Activated CD4-positive, alpha-beta T cell treated with anti-CD3 and anti-CD28 coated beads for 48 hours (primary cell): ENCODE data around the gene SULT1C2.
"Not testable (repeated sequence)": the region's sequence is repeated elsewhere in the genome, so short reads cannot be mapped to it uniquely, and the experiment has no call there.

Experiments
- DNase-seq: peaks from one replicate; pipeline ENCODE4 v3.0.0-alpha.2; 2020

SULT1C2 gene

GRCh38 chr2:108355906-108356734 is 67.4 kb downstream of the SULT1C2 start:
- no peak for DNase-seq

DNA sequence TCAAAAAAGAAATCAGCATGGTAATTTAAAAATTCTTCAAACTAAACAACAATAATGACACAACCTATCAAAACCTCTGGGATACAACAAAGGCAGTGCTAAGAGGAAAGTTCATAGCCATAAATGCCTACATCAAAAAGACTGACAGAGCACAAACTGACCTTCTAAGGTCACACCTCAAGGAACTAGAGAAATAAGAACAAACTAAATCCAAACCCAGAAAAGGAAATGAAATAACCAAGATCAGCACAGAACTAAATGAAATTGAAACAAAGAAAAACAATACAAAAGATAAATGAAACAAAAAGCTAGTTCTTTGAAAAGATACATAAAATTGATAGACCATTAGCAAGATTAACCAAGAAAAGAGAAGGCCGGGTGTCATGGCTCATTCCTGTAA is 70.6 kb downstream of the SULT1C2 start:
- not testable (repeated sequence) for DNase-seq
